Ishikawa (cell line): ENCODE data around the gene CSDE1.

Experiments
- CEBPB ChIP-seq: IDR thresholded peaks from 2 replicates; pipeline ENCODE4 v1.6.1; 2012
- CREB1 ChIP-seq: IDR thresholded peaks from 2 replicates; pipeline ENCODE4 v1.6.1; 2012; ENCODE audit warnings: low read depth
- EGR1 ChIP-seq: IDR thresholded peaks from 2 replicates; pipeline ENCODE4 v1.6.1; 2012
- EP300 ChIP-seq: IDR thresholded peaks from 2 replicates; pipeline ENCODE4 v1.6.1; 2012; ENCODE audit warnings: borderline replicate concordance
- FOXM1 ChIP-seq: IDR thresholded peaks from 2 replicates; pipeline ENCODE4 v1.6.1; 2012; ENCODE audit warnings: low read depth, borderline replicate concordance
- NFIC ChIP-seq: IDR thresholded peaks from 2 replicates; pipeline ENCODE4 v1.6.1; 2012
- RAD21 ChIP-seq: IDR thresholded peaks from 2 replicates; pipeline ENCODE4 v1.6.1; 2012; ENCODE audit warnings: low read depth
- TAF1 ChIP-seq: IDR thresholded peaks from 2 replicates; pipeline ENCODE4 v1.6.1; 2012; ENCODE audit warnings: low read depth, mild to moderate bottlenecking
- TCF12 ChIP-seq: IDR thresholded peaks from 2 replicates; pipeline ENCODE4 v1.6.1; 2012; ENCODE audit warnings: low read depth
- TEAD4 ChIP-seq: IDR thresholded peaks from 2 replicates; pipeline ENCODE4 v1.6.1; 2012
- YY1 ChIP-seq: IDR thresholded peaks from 2 replicates; pipeline ENCODE4 v1.6.1; 2012; ENCODE audit warnings: low read depth
- ZBTB7A ChIP-seq: IDR thresholded peaks from 2 replicates; pipeline ENCODE4 v1.6.1; 2012; ENCODE audit warnings: low read depth
- TF ChIP-seq, protein P1 (sequence below): IDR thresholded peaks from 2 replicates; pipeline ENCODE4 v1.6.1; 2012
- TF ChIP-seq, protein P2 (sequence below): IDR thresholded peaks from 2 replicates; pipeline ENCODE4 v1.6.1; 2012
- TF ChIP-seq, protein P3 (sequence below): IDR thresholded peaks from 2 replicates; pipeline ENCODE4 v1.6.1; 2012; ENCODE audit warnings: low read depth, mild to moderate bottlenecking

The CSDE1 gene

DNA sequence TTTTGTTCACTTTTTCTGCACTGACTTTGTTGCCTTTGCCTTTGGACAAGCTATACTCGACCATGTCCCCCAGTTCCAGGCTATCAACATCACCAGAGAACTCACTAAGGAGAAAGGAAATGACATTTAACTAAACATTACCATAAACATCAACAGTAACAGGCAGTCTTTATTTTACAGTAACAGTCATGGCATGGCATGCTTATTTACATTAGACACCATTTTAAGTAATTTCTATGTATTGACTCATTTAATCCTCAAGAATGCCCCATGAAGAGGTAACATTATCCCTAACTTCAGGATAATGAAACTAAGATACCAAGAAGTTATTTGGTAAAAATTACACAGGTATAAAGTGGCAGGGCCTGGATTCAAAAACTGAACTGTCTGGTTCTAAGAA is 32.6 kb downstream of the CSDE1 start:
- TF ChIP-seq, protein P1, sequence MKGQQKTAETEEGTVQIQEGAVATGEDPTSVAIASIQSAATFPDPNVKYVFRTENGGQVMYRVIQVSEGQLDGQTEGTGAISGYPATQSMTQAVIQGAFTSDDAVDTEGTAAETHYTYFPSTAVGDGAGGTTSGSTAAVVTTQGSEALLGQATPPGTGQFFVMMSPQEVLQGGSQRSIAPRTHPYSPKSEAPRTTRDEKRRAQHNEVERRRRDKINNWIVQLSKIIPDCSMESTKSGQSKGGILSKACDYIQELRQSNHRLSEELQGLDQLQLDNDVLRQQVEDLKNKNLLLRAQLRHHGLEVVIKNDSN, result no peak
- TF ChIP-seq, protein P2, sequence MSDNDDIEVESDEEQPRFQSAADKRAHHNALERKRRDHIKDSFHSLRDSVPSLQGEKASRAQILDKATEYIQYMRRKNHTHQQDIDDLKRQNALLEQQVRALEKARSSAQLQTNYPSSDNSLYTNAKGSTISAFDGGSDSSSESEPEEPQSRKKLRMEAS, result no peak
- TF ChIP-seq FOXM1 (no peak), EGR1 (no peak), RAD21 (no peak)

DNA sequence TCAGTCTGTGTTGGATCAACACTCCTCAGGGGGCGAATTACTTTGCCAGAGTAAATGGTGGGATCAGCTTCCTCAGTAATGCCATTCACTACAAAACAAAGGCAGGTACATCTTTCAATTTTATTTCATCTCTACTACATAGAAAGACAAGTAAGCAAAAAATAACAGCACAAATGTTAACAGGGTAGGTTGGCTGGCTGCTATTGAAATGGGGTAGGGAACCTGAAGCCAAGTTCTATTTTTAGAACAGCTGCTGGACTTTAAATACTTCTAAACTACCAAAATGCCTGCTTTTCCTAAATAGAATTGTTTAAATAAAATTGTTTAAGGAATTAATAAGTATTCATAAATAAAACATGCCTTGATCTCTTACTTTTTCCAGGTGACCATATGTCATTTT is 33.9 kb downstream of the CSDE1 start:
- TF ChIP-seq TEAD4 (no peak), TCF12 (no peak), RAD21 (no peak), FOXM1 (no peak), NFIC (no peak), ZBTB7A (no peak), CEBPB (no peak), EP300 (no peak), TAF1 (no peak)
- TF ChIP-seq, protein P1, result no peak
- TF ChIP-seq, protein P3, sequence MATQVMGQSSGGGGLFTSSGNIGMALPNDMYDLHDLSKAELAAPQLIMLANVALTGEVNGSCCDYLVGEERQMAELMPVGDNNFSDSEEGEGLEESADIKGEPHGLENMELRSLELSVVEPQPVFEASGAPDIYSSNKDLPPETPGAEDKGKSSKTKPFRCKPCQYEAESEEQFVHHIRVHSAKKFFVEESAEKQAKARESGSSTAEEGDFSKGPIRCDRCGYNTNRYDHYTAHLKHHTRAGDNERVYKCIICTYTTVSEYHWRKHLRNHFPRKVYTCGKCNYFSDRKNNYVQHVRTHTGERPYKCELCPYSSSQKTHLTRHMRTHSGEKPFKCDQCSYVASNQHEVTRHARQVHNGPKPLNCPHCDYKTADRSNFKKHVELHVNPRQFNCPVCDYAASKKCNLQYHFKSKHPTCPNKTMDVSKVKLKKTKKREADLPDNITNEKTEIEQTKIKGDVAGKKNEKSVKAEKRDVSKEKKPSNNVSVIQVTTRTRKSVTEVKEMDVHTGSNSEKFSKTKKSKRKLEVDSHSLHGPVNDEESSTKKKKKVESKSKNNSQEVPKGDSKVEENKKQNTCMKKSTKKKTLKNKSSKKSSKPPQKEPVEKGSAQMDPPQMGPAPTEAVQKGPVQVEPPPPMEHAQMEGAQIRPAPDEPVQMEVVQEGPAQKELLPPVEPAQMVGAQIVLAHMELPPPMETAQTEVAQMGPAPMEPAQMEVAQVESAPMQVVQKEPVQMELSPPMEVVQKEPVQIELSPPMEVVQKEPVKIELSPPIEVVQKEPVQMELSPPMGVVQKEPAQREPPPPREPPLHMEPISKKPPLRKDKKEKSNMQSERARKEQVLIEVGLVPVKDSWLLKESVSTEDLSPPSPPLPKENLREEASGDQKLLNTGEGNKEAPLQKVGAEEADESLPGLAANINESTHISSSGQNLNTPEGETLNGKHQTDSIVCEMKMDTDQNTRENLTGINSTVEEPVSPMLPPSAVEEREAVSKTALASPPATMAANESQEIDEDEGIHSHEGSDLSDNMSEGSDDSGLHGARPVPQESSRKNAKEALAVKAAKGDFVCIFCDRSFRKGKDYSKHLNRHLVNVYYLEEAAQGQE, result no peak
- TF ChIP-seq, protein P2, result no peak

DNA sequence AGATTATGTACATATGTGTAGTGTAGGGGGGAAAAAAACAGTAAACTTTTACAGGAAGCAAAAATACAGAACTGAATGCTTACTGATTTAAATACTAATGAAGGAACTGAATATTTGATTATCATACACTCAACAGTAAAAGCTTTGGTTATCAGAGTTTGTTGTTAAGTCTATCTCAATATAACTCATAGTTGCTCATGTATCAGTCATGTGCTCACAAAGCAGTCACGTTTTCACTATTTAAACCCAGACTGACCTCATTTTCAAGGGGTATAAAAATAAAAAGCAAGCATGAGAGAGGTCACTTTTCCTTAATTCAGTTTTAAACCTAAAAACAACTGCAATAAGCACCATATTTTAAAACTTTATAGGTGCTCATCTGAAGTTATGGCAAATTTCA is 34.3 kb downstream of the CSDE1 start:
- TF ChIP-seq CEBPB, result no peak
- TF ChIP-seq CREB1, result no peak
- TF ChIP-seq, protein P1, result no peak
- TF ChIP-seq NFIC, result no peak
- TF ChIP-seq EGR1, result no peak
- TF ChIP-seq, protein P2, result no peak
- no peak for TF ChIP-seq TEAD4
- no peak for TF ChIP-seq FOXM1
- TF ChIP-seq TAF1, result no peak
- TF ChIP-seq TCF12, result no peak
- TF ChIP-seq, protein P3, result no peak
- no peak for TF ChIP-seq ZBTB7A
- no peak for TF ChIP-seq EP300

DNA sequence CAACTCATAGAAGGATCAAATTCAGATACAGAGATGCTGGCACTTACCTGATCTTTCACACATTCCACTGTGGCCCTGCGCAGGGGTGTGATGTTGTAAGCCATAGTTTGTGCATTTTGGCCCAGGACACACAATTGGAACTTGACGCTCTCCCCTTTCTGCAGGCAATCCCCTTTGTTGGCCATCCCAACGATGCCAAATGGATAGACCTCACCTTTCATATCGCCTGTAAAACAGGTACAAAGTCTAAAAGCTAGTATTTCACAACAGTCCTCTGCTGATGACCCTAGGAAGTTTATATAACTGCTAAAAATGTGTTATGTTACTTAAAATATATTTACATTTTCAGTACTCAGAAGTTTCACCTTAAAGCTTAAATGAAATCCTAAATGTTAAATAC is 37.3 kb downstream of the CSDE1 start:
- TF ChIP-seq TAF1 (no peak), YY1 (no peak), TCF12 (no peak), CREB1 (no peak), NFIC (no peak), CEBPB (no peak), TEAD4 (no peak), FOXM1 (no peak), EGR1 (no peak), ZBTB7A (no peak), RAD21 (no peak), EP300 (no peak)
- TF ChIP-seq, protein P2, result no peak
- TF ChIP-seq, protein P1, result no peak
- TF ChIP-seq, protein P3, result no peak
